HS-5 (cell line): ENCODE data around the gene GBF1.
"Not testable (repeated sequence)": the region's sequence is repeated elsewhere in the genome, so short reads cannot be mapped to it uniquely, and the experiment has no call there.

Experiments
- DNase-seq: peaks from one replicate; pipeline ENCODE4 v3.0.0-alpha.2; 2012; ENCODE audit warnings: low read depth

The GBF1 gene

GRCh38 chr10:102267748-102268147 lies 22.4 kb downstream of the GBF1 start:
- DNase-seq, result peak; percentile 40

GRCh38 chr10:102268375-102268888 lies 23.1 kb downstream of the GBF1 start:
- no peak for DNase-seq

GRCh38 chr10:102269017-102269416 lies 23.7 kb downstream of the GBF1 start:
- no peak for DNase-seq

GRCh38 chr10:102274062-102274461 lies 28.7 kb downstream of the GBF1 start:
- no peak for DNase-seq

GRCh38 chr10:102275343-102275742 lies 30.0 kb downstream of the GBF1 start:
- DNase-seq, result no peak

- no peak for DNase-seq
These were observed 33.8 kb downstream of the GBF1 start for GRCh38 chr10:102279104-102279503.

- no peak for DNase-seq
These were observed 35.2 kb downstream of the GBF1 start for GRCh38 chr10:102280397-102281101.

GRCh38 chr10:102281102-102281487 lies 35.8 kb downstream of the GBF1 start:
- DNase-seq, result no peak

- no peak for DNase-seq
These were observed 38.2 kb downstream of the GBF1 start for GRCh38 chr10:102283488-102283887.

GRCh38 chr10:102283890-102284289 lies 38.6 kb downstream of the GBF1 start:
- no peak for DNase-seq

- DNase-seq, result no peak
These were observed 39.2 kb downstream of the GBF1 start for GRCh38 chr10:102284531-102284930.

- no peak for DNase-seq
These were observed 39.8 kb downstream of the GBF1 start for GRCh38 chr10:102285133-102285532.

GRCh38 chr10:102286216-102286615 lies 40.9 kb downstream of the GBF1 start:
- no peak for DNase-seq

- no peak for DNase-seq
These were observed 42.2 kb downstream of the GBF1 start for GRCh38 chr10:102287538-102287937.

GRCh38 chr10:102287991-102288390 lies 42.7 kb downstream of the GBF1 start:
- no peak for DNase-seq

GRCh38 chr10:102289356-102289755 lies 44.0 kb downstream of the GBF1 start:
- no peak for DNase-seq

GRCh38 chr10:102289840-102290239 lies 44.5 kb downstream of the GBF1 start:
- no peak for DNase-seq

- DNase-seq, result no peak
These were observed 46.0 kb downstream of the GBF1 start for GRCh38 chr10:102291221-102291905.

- DNase-seq, result no peak
These were observed 51.8 kb downstream of the GBF1 start for GRCh38 chr10:102297101-102297500.

GRCh38 chr10:102298899-102299298 lies 53.6 kb downstream of the GBF1 start:
- DNase-seq, result no peak

- DNase-seq, result peak; percentile 50
These were observed 54.5 kb downstream of the GBF1 start for GRCh38 chr10:102299873-102300272.

- DNase-seq, result peak; percentile 78
These were observed 55.0 kb downstream of the GBF1 start for GRCh38 chr10:102300278-102300843.

- DNase-seq, result not testable (repeated sequence)
These were observed 55.6 kb downstream of the GBF1 start for GRCh38 chr10:102300912-102301311.
